Fibroblast of mammary gland (primary cell): ENCODE results near the gene ESRP2.

Source experiments
- DNase-seq: peaks from one replicate; pipeline ENCODE4 v3.0.0-alpha.2; 2010; ENCODE audit warnings: low read depth
- H3K4me3 ChIP-seq: 2 replicates; pipeline ENCODE4 v1.5.1; 2011; ENCODE audit warnings: low read depth, mild to moderate bottlenecking, low read length, moderate library complexity; ENCODE audit not compliant: control insufficient read depth
- TF ChIP-seq, protein P1 (sequence below): conservative IDR thresholded peaks from 2 replicates; pipeline ENCODE4 v1.5.1; 2011; ENCODE audit warnings: low read depth, low read length, inconsistent platforms; ENCODE audit not compliant: control insufficient read depth, insufficient read depth

Gene ESRP2

GRCh38 chr16:68230176-68230571 lies 5.8 kb downstream of the ESRP2 start:
- no peak for DNase-seq
- TF ChIP-seq, protein P1, sequence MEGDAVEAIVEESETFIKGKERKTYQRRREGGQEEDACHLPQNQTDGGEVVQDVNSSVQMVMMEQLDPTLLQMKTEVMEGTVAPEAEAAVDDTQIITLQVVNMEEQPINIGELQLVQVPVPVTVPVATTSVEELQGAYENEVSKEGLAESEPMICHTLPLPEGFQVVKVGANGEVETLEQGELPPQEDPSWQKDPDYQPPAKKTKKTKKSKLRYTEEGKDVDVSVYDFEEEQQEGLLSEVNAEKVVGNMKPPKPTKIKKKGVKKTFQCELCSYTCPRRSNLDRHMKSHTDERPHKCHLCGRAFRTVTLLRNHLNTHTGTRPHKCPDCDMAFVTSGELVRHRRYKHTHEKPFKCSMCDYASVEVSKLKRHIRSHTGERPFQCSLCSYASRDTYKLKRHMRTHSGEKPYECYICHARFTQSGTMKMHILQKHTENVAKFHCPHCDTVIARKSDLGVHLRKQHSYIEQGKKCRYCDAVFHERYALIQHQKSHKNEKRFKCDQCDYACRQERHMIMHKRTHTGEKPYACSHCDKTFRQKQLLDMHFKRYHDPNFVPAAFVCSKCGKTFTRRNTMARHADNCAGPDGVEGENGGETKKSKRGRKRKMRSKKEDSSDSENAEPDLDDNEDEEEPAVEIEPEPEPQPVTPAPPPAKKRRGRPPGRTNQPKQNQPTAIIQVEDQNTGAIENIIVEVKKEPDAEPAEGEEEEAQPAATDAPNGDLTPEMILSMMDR = no peak
- H3K4me3 ChIP-seq = no peak overlapping the region

DNA sequence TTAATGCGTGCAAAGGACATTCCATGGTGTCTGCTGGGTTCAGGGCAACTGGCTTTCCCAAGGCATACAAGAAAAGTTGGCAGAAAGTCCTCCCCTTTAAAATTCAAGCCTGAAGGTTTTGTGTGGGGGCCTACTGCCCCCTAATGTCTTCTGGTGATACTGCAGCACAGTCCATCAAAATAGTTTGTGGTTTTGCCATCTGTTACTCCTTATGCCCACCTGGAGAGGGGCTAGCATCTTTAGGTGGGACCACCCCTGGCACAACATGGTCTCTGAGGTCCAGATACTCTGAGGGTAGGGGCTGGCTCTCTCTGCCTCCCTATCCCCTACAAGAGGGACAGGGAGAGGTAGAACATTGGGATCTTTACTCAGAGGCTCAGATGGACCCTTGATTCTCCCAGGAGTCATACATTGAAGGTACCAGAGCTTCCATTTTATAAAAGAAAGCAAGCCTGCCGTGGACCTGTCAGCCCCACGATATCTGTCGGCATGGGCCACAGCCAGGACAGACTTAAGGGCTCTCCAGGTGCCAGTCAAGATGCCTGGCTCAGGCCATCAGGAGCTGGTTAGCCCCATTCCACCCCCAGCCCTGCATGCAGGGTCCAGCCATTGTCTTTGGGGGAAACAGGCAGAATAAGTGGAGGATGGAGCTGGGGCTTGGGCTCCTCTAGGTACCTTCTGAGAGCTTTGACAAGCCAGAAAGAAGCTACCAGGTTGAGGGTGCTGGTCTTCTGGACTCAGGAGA lies 6.3 kb downstream of the ESRP2 start:
- peak; percentile 65 for DNase-seq
- H3K4me3 ChIP-seq = no peak overlapping the region
- TF ChIP-seq, protein P1 = peak; percentile 92

DNA sequence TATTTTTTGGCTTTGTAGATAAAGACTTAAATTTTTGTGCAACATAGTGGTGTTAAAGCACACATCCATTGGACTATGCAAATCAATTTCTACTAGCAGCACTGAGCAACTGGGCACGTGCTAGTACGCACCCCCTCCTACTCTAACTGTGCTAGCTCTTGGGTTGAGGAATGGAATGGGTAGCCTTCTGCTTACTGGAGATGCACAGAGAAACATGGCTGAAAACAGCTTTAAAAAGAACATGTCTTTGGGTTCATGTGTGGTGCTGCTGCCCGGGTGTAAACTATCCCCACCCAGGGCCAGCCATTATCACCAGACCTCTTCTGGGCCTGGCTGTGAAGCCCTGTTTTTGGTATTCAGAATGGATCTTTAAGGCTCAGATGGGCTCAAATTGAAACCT lies 7.3 kb downstream of the ESRP2 start:
- no peak for DNase-seq
- TF ChIP-seq, protein P1 = no peak
- H3K4me3 ChIP-seq = no peak overlapping the region

- no peak overlapping the region for H3K4me3 ChIP-seq
- TF ChIP-seq, protein P1 = no peak
- DNase-seq = no peak
Observed at GRCh38 chr16:68227850-68228553, 7.9 kb downstream of the ESRP2 start.

GRCh38 chr16:68227183-68227793 lies 8.6 kb downstream of the ESRP2 start:
- DNase-seq = no peak
- no peak overlapping the region for H3K4me3 ChIP-seq

GRCh38 chr16:68226116-68226515 lies 9.8 kb downstream of the ESRP2 start:
- TF ChIP-seq, protein P1 = no peak
- no peak for DNase-seq
- H3K4me3 ChIP-seq = no peak overlapping the region

More at GRCh38 chr16:68227183-68227793, 8.6 kb downstream of the ESRP2 start:
- TF ChIP-seq, protein P1 = no peak
